ENCODE data around the gene ARL4A. TPM values are rescaled to one million over a fixed set of nuclear protein-coding genes. Genes with fewer than 3 reads are reported as not detected.

Gene ARL4A
- total RNA-seq, 1 donor from 2014 or later: 12.3 TPM

DNA sequence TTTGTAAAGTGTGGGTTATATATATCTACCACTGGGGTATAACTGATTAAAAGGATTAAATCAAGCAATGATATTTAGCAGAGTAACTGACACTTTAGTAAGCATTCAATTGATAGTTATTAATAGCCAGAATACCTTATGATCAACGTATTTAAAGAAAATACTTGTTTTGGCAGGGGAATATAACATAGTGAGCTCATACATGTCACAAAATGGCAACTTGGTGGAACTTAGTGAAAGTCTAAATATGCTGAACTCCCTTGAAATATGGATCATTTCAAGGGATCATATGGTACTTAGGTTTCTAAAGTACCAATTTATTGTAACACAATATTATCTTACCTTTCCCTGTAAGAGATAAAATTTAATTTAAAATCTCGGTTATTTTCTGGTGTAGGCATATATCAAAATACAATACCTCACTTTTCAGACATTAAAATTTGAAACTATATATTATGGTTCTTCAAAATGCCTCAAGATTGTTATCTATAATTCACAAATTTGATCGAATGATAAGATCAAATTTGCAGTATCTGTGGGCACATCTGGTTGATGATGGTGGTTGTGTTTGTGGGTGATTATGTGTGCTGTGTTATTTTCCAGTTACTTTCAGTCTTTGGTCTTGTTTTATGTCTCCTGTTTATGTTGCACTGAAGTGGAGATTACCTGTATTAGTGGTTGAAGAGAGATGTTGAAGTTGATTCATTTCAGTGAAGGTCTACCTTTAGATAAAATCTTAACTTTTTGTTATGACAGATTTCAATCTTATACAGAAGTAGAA is 5.2 kb downstream of the ARL4A start:
- Mint-ChIP-seq H3K27me3 (ENCODE audit: unreplicated experiment) (no peaks in the 10 kb centered on the region), H3K4me1 (ENCODE audit: low read depth, unreplicated experiment) (peaks cover 10% of the 10 kb centered on the region)

DNA sequence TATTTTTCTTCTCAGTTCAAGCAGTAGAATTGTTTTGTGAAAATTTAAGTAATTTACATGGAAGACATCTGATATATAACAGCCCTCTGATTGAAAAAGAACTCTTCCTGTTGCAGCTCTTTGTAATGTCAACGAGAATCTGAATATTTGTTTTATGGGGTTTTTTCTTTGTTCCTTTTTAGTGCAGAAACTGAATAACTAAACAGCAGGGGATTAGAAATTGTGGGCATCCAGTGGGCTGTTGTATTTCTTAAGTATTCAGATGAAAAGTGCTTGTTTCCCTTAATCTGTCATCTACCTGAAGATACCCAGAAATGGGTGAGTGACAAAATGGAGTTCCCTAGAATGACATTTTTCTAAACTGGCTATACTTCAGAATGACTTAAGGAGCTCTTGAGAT is 7.4 kb downstream of the ARL4A start:
- no peaks in the 10 kb centered on the region for H3K9me3 Mint-ChIP-seq (ENCODE audit: unreplicated experiment)
- H3K4me3 Mint-ChIP-seq (ENCODE audit: unreplicated experiment): no peak overlapping the region
- H3K4me1 Mint-ChIP-seq (ENCODE audit: low read depth, unreplicated experiment): peaks cover under 1% of the 10 kb centered on the region
- H3K36me3 Mint-ChIP-seq (ENCODE audit: unreplicated experiment): no peaks in the 10 kb centered on the region
- no peak overlapping the region for H3K27ac Mint-ChIP-seq (ENCODE audit: unreplicated experiment)
- DNase-seq: no peak
- TF ChIP-seq CTCF (IDR thresholded peaks at IDR 0.05; ENCODE audit: partially characterized antibody, unreplicated experiment): no peak
- H3K27me3 Mint-ChIP-seq (ENCODE audit: unreplicated experiment): no peaks in the 10 kb centered on the region

More for the DNA sequence above, 5.2 kb downstream of the ARL4A start:
- no peak for TF ChIP-seq CTCF (IDR thresholded peaks at IDR 0.05; ENCODE audit: partially characterized antibody, unreplicated experiment)
- Mint-ChIP-seq H3K4me3 (ENCODE audit: unreplicated experiment) (no peak overlapping the region), H3K9me3 (ENCODE audit: unreplicated experiment) (no peaks in the 10 kb centered on the region), H3K27ac (ENCODE audit: unreplicated experiment) (no peak overlapping the region), H3K36me3 (ENCODE audit: unreplicated experiment) (no peaks in the 10 kb centered on the region)
- no peak for DNase-seq

- H3K36me3 Mint-ChIP-seq (ENCODE audit: unreplicated experiment): no peaks in the 10 kb centered on the region
Observed at GRCh38 chr7:12695965-12696364, 8.5 kb downstream of the ARL4A start.

GRCh38 chr7:12699299-12699698 is 11.9 kb downstream of the ARL4A start:
- Mint-ChIP-seq H3K27ac (ENCODE audit: unreplicated experiment) (no peak overlapping the region), H3K36me3 (ENCODE audit: unreplicated experiment) (peaks cover 9% of the 10 kb centered on the region), H3K9me3 (ENCODE audit: unreplicated experiment) (no peaks in the 10 kb centered on the region), H3K27me3 (ENCODE audit: unreplicated experiment) (no peaks in the 10 kb centered on the region), H3K4me3 (ENCODE audit: unreplicated experiment) (no peak overlapping the region), H3K4me1 (ENCODE audit: low read depth, unreplicated experiment) (no peaks in the 10 kb centered on the region)
- no peak for DNase-seq
- TF ChIP-seq CTCF (IDR thresholded peaks at IDR 0.05; ENCODE audit: partially characterized antibody, unreplicated experiment): no peak

More at GRCh38 chr7:12695965-12696364, 8.5 kb downstream of the ARL4A start:
- H3K9me3 Mint-ChIP-seq (ENCODE audit: unreplicated experiment): no peaks in the 10 kb centered on the region
- no peak for DNase-seq
- no peaks in the 10 kb centered on the region for H3K4me1 Mint-ChIP-seq (ENCODE audit: low read depth, unreplicated experiment)
- H3K27me3 Mint-ChIP-seq (ENCODE audit: unreplicated experiment): no peaks in the 10 kb centered on the region
- H3K4me3 Mint-ChIP-seq (ENCODE audit: unreplicated experiment): no peak overlapping the region
- TF ChIP-seq CTCF (IDR thresholded peaks at IDR 0.05; ENCODE audit: partially characterized antibody, unreplicated experiment): no peak
- H3K27ac Mint-ChIP-seq (ENCODE audit: unreplicated experiment): no peak overlapping the region

- TF ChIP-seq CTCF (IDR thresholded peaks at IDR 0.05; ENCODE audit: partially characterized antibody, unreplicated experiment): no peak
- DNase-seq: no peak
- Mint-ChIP-seq H3K4me3 (ENCODE audit: unreplicated experiment) (no peak overlapping the region), H3K27me3 (ENCODE audit: unreplicated experiment) (peaks cover 3% of the 10 kb centered on the region), H3K27ac (ENCODE audit: unreplicated experiment) (no peak overlapping the region), H3K36me3 (ENCODE audit: unreplicated experiment) (peaks cover 9% of the 10 kb centered on the region), H3K4me1 (ENCODE audit: low read depth, unreplicated experiment) (no peaks in the 10 kb centered on the region), H3K9me3 (ENCODE audit: unreplicated experiment) (no peaks in the 10 kb centered on the region)
Observed at GRCh38 chr7:12701433-12701832, 14.0 kb downstream of the ARL4A start.

Data from glutamatergic neuron (in vitro differentiated cells).